Epithelial cell of esophagus (primary cell): ENCODE measurements around the gene SHE.

ENCODE experiments used
- DNase-seq: peaks from one replicate; pipeline ENCODE4 v3.0.0; 2010; ENCODE audit warnings: low read depth
- H3K4me3 ChIP-seq: 2 replicates; pipeline ENCODE4 v1.5.1; 2011; ENCODE audit warnings: mild to moderate bottlenecking, low read length, control low read depth
- TF ChIP-seq, protein P1 (sequence below): IDR thresholded peaks from 2 replicates; pipeline ENCODE4 v1.5.1; 2011; ENCODE audit warnings: low read depth, mild to moderate bottlenecking, low read length, control low read depth, inconsistent platforms; ENCODE audit not compliant: insufficient read depth; ENCODE audit errors: missing control alignments

The SHE gene

GRCh38 chr1:154469844-154470560 lies 32.2 kb downstream of the SHE start:
- TF ChIP-seq, protein P1, sequence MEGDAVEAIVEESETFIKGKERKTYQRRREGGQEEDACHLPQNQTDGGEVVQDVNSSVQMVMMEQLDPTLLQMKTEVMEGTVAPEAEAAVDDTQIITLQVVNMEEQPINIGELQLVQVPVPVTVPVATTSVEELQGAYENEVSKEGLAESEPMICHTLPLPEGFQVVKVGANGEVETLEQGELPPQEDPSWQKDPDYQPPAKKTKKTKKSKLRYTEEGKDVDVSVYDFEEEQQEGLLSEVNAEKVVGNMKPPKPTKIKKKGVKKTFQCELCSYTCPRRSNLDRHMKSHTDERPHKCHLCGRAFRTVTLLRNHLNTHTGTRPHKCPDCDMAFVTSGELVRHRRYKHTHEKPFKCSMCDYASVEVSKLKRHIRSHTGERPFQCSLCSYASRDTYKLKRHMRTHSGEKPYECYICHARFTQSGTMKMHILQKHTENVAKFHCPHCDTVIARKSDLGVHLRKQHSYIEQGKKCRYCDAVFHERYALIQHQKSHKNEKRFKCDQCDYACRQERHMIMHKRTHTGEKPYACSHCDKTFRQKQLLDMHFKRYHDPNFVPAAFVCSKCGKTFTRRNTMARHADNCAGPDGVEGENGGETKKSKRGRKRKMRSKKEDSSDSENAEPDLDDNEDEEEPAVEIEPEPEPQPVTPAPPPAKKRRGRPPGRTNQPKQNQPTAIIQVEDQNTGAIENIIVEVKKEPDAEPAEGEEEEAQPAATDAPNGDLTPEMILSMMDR = no peak
- no peak overlapping the region for H3K4me3 ChIP-seq
- no peak for DNase-seq

DNA sequence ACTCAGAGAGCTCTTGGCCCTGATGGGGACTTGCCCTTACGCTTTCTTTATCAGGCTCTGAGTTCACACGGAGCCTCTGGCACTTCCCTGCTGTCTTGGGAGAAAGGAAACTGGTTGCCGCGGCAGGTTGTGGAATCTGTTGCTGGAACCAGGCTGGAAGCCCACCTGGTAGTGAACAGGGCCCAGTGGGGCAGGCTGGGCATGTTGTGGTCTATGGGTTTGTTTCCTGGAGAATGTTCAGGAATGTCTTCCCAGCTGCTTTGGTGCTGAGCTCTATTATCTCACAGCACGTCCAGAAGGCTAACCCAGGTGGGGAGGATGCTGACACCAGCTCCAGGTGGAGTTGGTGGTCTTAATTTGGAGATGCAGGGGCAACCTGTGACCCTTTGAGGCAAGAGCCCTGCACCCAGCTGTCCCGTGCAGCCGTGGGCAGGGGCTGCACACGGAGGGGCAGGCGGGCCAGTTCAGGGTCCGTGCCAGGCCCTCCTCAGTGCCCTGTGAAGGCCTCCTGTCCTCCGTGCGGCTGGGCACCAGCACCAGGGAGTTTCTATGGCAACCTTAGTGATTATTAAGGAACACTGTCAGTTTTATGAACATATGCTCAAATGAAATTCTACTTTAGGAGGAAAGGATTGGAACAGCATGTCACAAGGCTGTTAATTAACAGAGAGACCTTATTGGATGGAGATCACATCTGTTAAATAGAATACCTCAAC lies 33.5 kb downstream of the SHE start:
- no peak for DNase-seq

GRCh38 chr1:154467434-154468102 lies 34.6 kb downstream of the SHE start:
- DNase-seq = no peak
- H3K4me3 ChIP-seq = no peak overlapping the region
- TF ChIP-seq, protein P1 = no peak

More for the DNA sequence above, 33.5 kb downstream of the SHE start:
- H3K4me3 ChIP-seq = no peak overlapping the region
- TF ChIP-seq, protein P1 = no peak

DNA sequence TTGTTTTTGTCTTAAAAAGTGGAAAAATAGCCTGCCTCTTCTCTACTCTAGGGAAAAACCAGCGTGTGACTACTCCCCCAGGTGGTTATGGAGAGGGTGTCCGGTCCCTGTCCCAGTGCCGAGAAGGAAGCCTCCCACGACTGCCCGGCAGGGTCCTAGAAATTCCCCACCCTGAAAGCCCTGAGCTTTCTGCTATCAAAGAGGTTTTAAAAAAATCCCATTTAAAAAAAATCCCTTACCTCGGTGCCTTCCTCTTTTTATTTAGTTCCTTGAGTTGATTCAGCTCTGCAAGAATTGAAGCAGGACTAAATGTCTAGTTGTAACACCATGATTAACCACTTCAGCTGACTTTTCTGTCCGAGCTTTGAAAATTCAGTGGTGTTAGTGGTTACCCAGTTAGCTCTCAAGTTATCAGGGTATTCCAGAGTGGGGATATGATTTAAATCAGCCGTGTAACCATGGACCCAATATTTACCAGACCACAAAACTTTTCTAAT lies 35.2 kb downstream of the SHE start:
- TF ChIP-seq, protein P1 = peak; percentile 14
- no peak for DNase-seq
- H3K4me3 ChIP-seq = no peak overlapping the region

DNA sequence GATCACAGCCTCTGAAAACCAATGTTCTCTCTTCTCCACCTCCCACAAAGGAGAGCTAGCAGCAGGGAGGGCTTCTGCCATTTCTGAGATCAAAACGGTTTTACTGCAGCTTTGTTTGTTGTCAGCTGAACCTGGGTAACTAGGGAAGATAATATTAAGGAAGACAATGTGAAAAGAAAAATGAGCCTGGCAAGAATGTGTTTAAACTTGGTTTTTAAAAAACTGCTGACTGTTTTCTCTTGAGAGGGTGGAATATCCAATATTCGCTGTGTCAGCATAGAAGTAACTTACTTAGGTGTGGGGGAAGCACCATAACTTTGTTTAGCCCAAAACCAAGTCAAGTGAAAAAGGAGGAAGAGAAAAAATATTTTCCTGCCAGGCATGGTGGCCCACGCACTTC lies 36.0 kb downstream of the SHE start:
- TF ChIP-seq, protein P1 = no peak
- H3K4me3 ChIP-seq = no peak overlapping the region
- DNase-seq = no peak

GRCh38 chr1:154465621-154466195 lies 36.5 kb downstream of the SHE start:
- no peak overlapping the region for H3K4me3 ChIP-seq
- no peak for DNase-seq
- TF ChIP-seq, protein P1 = no peak
